K562 (cell line): ENCODE measurements around the gene ATG4D. TPM values are rescaled to one million over a fixed set of nuclear protein-coding genes. Genes with fewer than 3 reads are reported as not detected.
A peak's percentile ranks its signal among the peaks of the same experiment; 100 is the strongest.

Experiments
- ATAC-seq: fragments of 200-7000 bp; cut with Tn5 transposase; 3 replicates; pipeline ENCODE4 v1.9.1; 2020; ENCODE audit warnings: moderate library complexity
- BruUV-seq: library from RNA; stranded (reverse); fragments of 400-500 nt; replicated peaks from 2 replicates; lab custom pipeline; 2021; lab: Mats Ljungman, UMichigan
- CTCF ChIA-PET: fragments of 300-600 bp; formaldehyde crosslinking; extraction: SDS; loops from one replicate; lab custom pipeline; 2021; ENCODE audit warnings: low intra/inter-chr PET ratio; lab: Yijun Ruan, JAX
- POLR2A ChIA-PET: fragments of 300-600, 350-650 bp; sonication (Branson Sonifier 250); formaldehyde crosslinking; extraction: SDS; loops from one replicate; lab custom pipeline; 2021; ENCODE audit warnings: antibody characterized with exemption, inconsistent platforms; lab: Yijun Ruan, JAX
- DNase-seq, 4 experiments: peaks; one replicate each; pipeline versions ENCODE4 v3.0.0 to v3.0.0-alpha.2; 2011 to 2018; ENCODE audit warnings: low spot score in 3 of 4, mixed read lengths in 3 of 4; ENCODE audit errors: extremely low read depth in 1 of 4
- FAIRE-seq: peaks from 2 replicates; lab custom pipeline; 2011; peaks lifted over from hg19 to GRCh38; lab: Jason Lieb, UNC
- H2AFZ ChIP-seq: 2 replicates; pipeline ENCODE4 v1.6.0; 2011; ENCODE audit warnings: low read depth, low read length, control low read depth, inconsistent platforms
- H3K27ac ChIP-seq: fragments of 200-600 bp; 3 replicates; pipeline ENCODE4 v1.8.0; 2011; ENCODE audit warnings: low read depth, mild to moderate bottlenecking, control low read depth, inconsistent platforms, low read length, moderate library complexity, mixed read lengths; ENCODE audit errors: extremely low read depth
- H3K27me3 ChIP-seq, 2 experiments: fragments of 300-600 bp in 1 of 2; 2 replicates in 1 of 2; 3 replicates in 1 of 2; pipeline versions ENCODE4 v1.6.0 to v1.8.0; 2011; ENCODE audit warnings: inconsistent platforms in 2 of 2, low read length in 2 of 2, mild to moderate bottlenecking in 1 of 2, mixed read lengths in 1 of 2, moderate library complexity in 1 of 2; ENCODE audit not compliant: control insufficient read depth in 2 of 2, insufficient read depth in 2 of 2
- H3K36me3 ChIP-seq: fragments of 300-600 bp; 3 replicates; pipeline ENCODE4 v1.8.0; 2011; ENCODE audit warnings: mild to moderate bottlenecking, low read length, inconsistent platforms; ENCODE audit not compliant: control insufficient read depth, insufficient read depth
- H3K4me1 ChIP-seq, 2 experiments: fragments of 200-600 bp in 1 of 2; replicated peaks in 1 of 2; 2 replicates in 1 of 2; 3 replicates in 1 of 2; pipeline versions ENCODE4 v1.5.1 to v1.8.0; 2011; ENCODE audit warnings: inconsistent platforms in 2 of 2, low read length in 2 of 2, mild to moderate bottlenecking in 1 of 2, mixed read lengths in 1 of 2, moderate library complexity in 1 of 2; ENCODE audit not compliant: control insufficient read depth in 2 of 2, insufficient read depth in 2 of 2
- H3K4me2 ChIP-seq: 2 replicates; pipeline ENCODE4 v1.6.1; 2011; ENCODE audit warnings: low read length, control low read depth, inconsistent platforms, mixed read lengths; ENCODE audit not compliant: insufficient read depth
- H3K4me3 ChIP-seq: fragments of 200-600 bp; sonication (generic), shearing (Covaris generic); 2 replicates; pipeline ENCODE4 v1.5.1; 2016; ENCODE audit warnings: control low read depth, inconsistent platforms
- H3K79me2 ChIP-seq: fragments of 200-600 bp; 3 replicates; pipeline ENCODE4 v1.8.0; 2011; ENCODE audit warnings: low read length, inconsistent platforms; ENCODE audit not compliant: control insufficient read depth, insufficient read depth
- H3K9ac ChIP-seq, 2 experiments: 2 replicates each; pipeline versions ENCODE4 v1.6.0 to v1.6.1; 2011; ENCODE audit warnings: low read depth in 2 of 2, low read length in 2 of 2, control low read depth in 1 of 2, inconsistent platforms in 1 of 2, mild to moderate bottlenecking in 1 of 2, mixed read lengths in 1 of 2; ENCODE audit not compliant: insufficient read depth in 1 of 2
- H3K9me1 ChIP-seq: one replicate; pipeline ENCODE4 v1.6.0; 2011; ENCODE audit warnings: inconsistent platforms, mild to moderate bottlenecking, low read length, moderate library complexity; ENCODE audit not compliant: control insufficient read depth, insufficient read depth
- H3K9me3 ChIP-seq: replicated peaks from 2 replicates; pipeline ENCODE4 v1.5.1; 2011; ENCODE audit warnings: low read depth, low read length, inconsistent platforms; ENCODE audit not compliant: control insufficient read depth, insufficient read depth
- H4K20me1 ChIP-seq: replicated peaks from 2 replicates; pipeline ENCODE4 v1.6.1; 2011; ENCODE audit warnings: low read length, inconsistent platforms, mixed read lengths; ENCODE audit not compliant: control insufficient read depth, insufficient read depth
- CHD1 ChIP-seq: fragments of 200-600 bp; sonication (generic); IDR thresholded peaks from one replicate; pipeline ENCODE4 v1.6.1; 2012; ENCODE audit warnings: mild to moderate bottlenecking, moderate library complexity, low read length, inconsistent platforms
- HDAC2 ChIP-seq: fragments of 450-650 bp; IDR thresholded peaks from 2 replicates; pipeline ENCODE4 v1.6.1; 2016; ENCODE audit warnings: mild to moderate bottlenecking
- KDM4B ChIP-seq, 2 experiments: fragments of 450-650 bp in 1 of 2; sonication (generic) in 1 of 2; IDR thresholded peaks; 2 replicates each; pipeline ENCODE4 v1.6.1; 2016 to 2017; ENCODE audit warnings: borderline replicate concordance in 2 of 2, antibody characterized with exemption in 1 of 2, low read depth in 1 of 2, mild to moderate bottlenecking in 1 of 2
- NFE2L1 ChIP-seq: fragments of 450-650 bp; IDR thresholded peaks from 2 replicates; pipeline ENCODE4 v1.6.1; 2016; ENCODE audit warnings: missing genetic modification characterization, low read depth, mild to moderate bottlenecking, missing compliant biosample characterization, moderate library complexity, borderline replicate concordance
- NFIC ChIP-seq: fragments of 450-650 bp; IDR thresholded peaks from 2 replicates; pipeline ENCODE4 v1.6.1; 2017; ENCODE audit warnings: mild to moderate bottlenecking, inconsistent platforms
- NR2C2 ChIP-seq, 2 experiments: fragments of 200-800 bp in 1 of 2; sonication (Bioruptor generic) in 1 of 2; sonication (generic) in 1 of 2; formaldehyde crosslinking in 1 of 2; IDR thresholded peaks; 2 replicates each; pipeline versions ENCODE4 v1.6.1 to v1.8.0; 2016 to 2022; ENCODE audit warnings: mild to moderate bottlenecking in 1 of 2, missing compliant biosample characterization in 1 of 2, missing genetic modification characterization in 1 of 2, missing genetic modification reagents in 1 of 2
- RAD51 ChIP-seq: fragments of 450-650 bp; IDR thresholded peaks from 2 replicates; pipeline ENCODE4 v1.7.1; 2016; ENCODE audit warnings: low read depth, mild to moderate bottlenecking, borderline replicate concordance
- TAF15 ChIP-seq: fragments of 200-400 bp; formaldehyde crosslinking; IDR thresholded peaks from 2 replicates; pipeline ENCODE4 v1.6.1; 2017; ENCODE audit warnings: mild to moderate bottlenecking, low read depth, low read length, moderate library complexity
- ZKSCAN8 ChIP-seq: fragments of 200-800 bp; sonication (Bioruptor generic); IDR thresholded peaks from 2 replicates; pipeline ENCODE4 v1.6.1; 2016; ENCODE audit warnings: missing genetic modification characterization, missing compliant biosample characterization
- ZNF133 ChIP-seq: fragments of 250-450 bp; sonication (Bioruptor Pico); IDR thresholded peaks from 2 replicates; pipeline ENCODE4 v1.4.0; 2020; ENCODE audit warnings: mild to moderate bottlenecking
- ZNF785 ChIP-seq: fragments of 250-450 bp; sonication (Bioruptor Pico); IDR thresholded peaks from 2 replicates; pipeline ENCODE4 v1.4.0; 2020; ENCODE audit warnings: mild to moderate bottlenecking
- WGBS: fragments of 100-300 bp; shearing (Covaris generic); methylation state at CpG from one replicate; pipeline ENCODE4 v1.1.6; 2016; ENCODE audit warnings: low coverage, mixed read lengths; ENCODE audit not compliant: insufficient coverage; ENCODE audit errors: missing lambda C conversion rate; 5-methylcytosine and 5-hydroxymethylcytosine counted together
- in situ Hi-C: fragments of 300-500 bp; cut with MboI; formaldehyde crosslinking; loops from 4 replicates; pipeline ENCODE4 v1.15.0; 2018; ENCODE audit warnings: inconsistent platforms, mixed read lengths
- intact Hi-C: fragments of 100-400 bp; cut with micrococcal nuclease; formaldehyde crosslinking; loops from 2 replicates; pipeline ENCODE4 v1.14.2; 2022
- polyA plus RNA-seq, 8 experiments: library from polyadenylated mRNA; depleted of rRNA in 4 of 8; stranded (reverse) in 5 of 8; unstranded in 3 of 8; fragments of >200 nt; fragmentation: Nextera tagmentation in 2 of 8; fragmentation: Illumina TruSeq in 1 of 8; extraction: Ambion mirVana in 2 of 8; extraction: Trizol in 1 of 8; gene quantifications; 2 replicates each; pipeline versions ENCODE4 v1.2.1 to v1.2.3, GENCODE V29; 2011 to 2014; ENCODE audit warnings: inconsistent platforms in 1 of 8, missing spikeins in 1 of 8
- total RNA-seq, 7 experiments: library from RNA; depleted of rRNA in 6 of 7; stranded (reverse); fragments of >200 nt in 6 of 7; fragmentation: Illumina TruSeq in 2 of 7; extraction: Trizol in 2 of 7; gene quantifications; 2 replicates each; pipeline versions ENCODE4 v1.2.1 to v1.2.3, GENCODE V29; 2011 to 2021; ENCODE audit warnings: low replicate concordance in 1 of 7
- TF ChIP-seq, protein P1 (sequence below), 2 experiments: fragments of 450-650 bp in 1 of 2; sonication (generic) in 1 of 2; formaldehyde crosslinking; conservative IDR thresholded peaks; 2 replicates each; pipeline versions ENCODE4 v1.4.0 to v1.8.1; 2020 to 2022; ENCODE audit warnings: mild to moderate bottlenecking in 1 of 2, missing genetic modification reagents in 1 of 2

Gene ATG4D
- total and polyA plus RNA-seq, 9 of the 15 experiments (the other 6 are each of a cell fraction or from before 2014, with no cell fraction given): 0.51 to 66.1 (median 22.9) TPM

DNA sequence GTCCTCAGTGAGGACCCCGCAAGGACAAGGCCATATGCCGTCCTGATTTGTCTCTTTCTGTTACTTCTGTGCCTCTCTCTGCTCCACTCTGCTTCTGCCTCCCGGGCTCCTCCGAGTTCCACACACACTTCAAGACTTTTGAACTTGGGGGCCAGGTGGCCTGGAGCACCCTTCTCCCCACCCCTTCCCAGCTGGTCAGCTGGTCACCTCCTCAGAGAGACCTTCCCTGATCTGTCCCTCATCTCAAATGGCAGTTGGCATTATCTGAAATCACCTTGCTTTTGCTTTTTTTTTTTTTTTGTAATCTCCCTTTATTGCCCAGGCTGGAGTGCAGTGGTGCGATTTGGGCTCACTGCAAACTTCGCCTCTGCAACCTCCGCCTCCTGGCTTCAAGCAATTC lies 24.3 kb upstream of the ATG4D start (continued):
- TF ChIP-seq, protein P1, sequence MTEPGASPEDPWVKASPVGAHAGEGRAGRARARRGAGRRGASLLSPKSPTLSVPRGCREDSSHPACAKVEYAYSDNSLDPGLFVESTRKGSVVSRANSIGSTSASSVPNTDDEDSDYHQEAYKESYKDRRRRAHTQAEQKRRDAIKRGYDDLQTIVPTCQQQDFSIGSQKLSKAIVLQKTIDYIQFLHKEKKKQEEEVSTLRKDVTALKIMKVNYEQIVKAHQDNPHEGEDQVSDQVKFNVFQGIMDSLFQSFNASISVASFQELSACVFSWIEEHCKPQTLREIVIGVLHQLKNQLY (CRISPR knock-in tag; conservative IDR thresholded peaks at IDR 0.05): no peak
- no peak for TF ChIP-seq RAD51
- no peak for TF ChIP-seq NFE2L1
- no peak for TF ChIP-seq ZNF133
- no peak for TF ChIP-seq NR2C2 (CRISPR knock-in tag; IDR thresholded peaks at IDR 0.05)
- TF ChIP-seq NR2C2 (tag; IDR thresholded peaks at IDR 0.05): no peak
- TF ChIP-seq ZNF785: no peak
- no peak for TF ChIP-seq KDM4B (IDR thresholded peaks at IDR 0.05; ENCODE audit: borderline replicate concordance in 2 of 2, low read depth in 1 of 2)
- no peak for TF ChIP-seq HDAC2
- TF ChIP-seq, all 486 proteins: peak for 0

DNA sequence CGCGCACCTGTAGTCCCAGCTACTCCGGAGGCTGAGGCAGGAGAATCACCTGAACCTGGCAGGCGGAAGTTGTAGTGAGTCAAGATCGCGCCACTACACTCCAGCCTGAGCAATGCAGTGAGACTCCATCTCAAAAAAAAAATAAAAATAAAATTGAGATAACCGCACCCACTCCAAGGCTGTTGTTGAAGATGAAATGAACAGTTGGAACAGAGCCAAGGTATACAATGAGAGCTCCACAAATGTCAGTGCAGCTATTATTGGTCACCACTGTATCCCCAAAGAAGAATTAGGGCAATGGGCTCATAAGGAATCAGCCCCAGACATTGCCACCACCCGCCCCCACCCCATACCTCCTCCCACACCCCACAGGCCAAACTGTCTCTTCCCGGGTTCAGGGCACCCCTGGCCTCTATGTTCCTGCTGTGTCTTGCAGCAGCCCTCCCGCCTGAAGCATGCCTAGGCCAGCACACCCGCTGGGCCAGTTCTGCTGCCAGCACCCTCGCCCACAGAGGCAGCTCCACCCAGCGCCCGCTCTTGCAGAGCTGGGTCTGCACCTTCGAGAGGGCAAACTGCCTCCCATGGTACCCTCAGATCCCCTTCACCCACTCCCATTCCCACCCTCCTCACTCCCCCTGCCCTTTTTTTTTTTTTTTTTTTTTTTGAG lies 22.9 kb upstream of the ATG4D start:
- Histone ChIP-seq H3K4me1 (peaks cover 19 to 32% of the 10 kb centered on the region in 2 experiments; a peak in 4 of 5 replicates), H3K27ac (no peak overlapping the region), H3K9me1 (no peaks in the 10 kb centered on the region), H2AFZ (no peak overlapping the region), H3K9ac (no peak overlapping the region), H3K27me3 (peaks cover 0 to 10% of the 10 kb centered on the region in 2 experiments; a peak in 3 of 5 replicates), H3K79me2 (no peaks in the 10 kb centered on the region), H3K36me3 (no peaks in the 10 kb centered on the region), H3K9me3 (no peaks in the 10 kb centered on the region), H3K4me2 (no peak overlapping the region), H4K20me1 (no peaks in the 10 kb centered on the region; the same call in 1 of the 2 replicates), H3K4me3 (no peak overlapping the region)
- 66% methylated on average over 14 of the region's 15 CpGs for WGBS
- POLR2A ChIA-PET: no interaction called here
- no TSS peak for BruUV-seq
- DNase-seq: no peak
- no peak for ATAC-seq
- CTCF ChIA-PET: no interaction called here
- TF ChIP-seq TAF15 (no peak), ZKSCAN8 (peak; percentile 96), NFIC (peak; percentile 85), CHD1 (no peak)
- in situ Hi-C loops (no loop called here), intact Hi-C loops (no loop called here)
- no peak for FAIRE-seq
